Fibroblast of lung (primary cell): ENCODE results near the gene RPS6KA2.

Experiments used
- EZH2 ChIP-seq: IDR thresholded peaks from 2 replicates; pipeline ENCODE4 v1.5.1; 2012; ENCODE audit warnings: low read length, control low read depth, mild to moderate bottlenecking; ENCODE audit errors: missing control alignments
- TF ChIP-seq, protein P1 (sequence below), 2 donors: IDR thresholded peaks in 1 of 2; conservative IDR thresholded peaks in 1 of 2; 1 replicate in 1 of 2; 2 replicates in 1 of 2; pipeline ENCODE4 v1.5.1; 2011 to 2012; ENCODE audit warnings: low read length in 2 of 2, control low read depth in 1 of 2, inconsistent platforms in 1 of 2, low read depth in 1 of 2, mild to moderate bottlenecking in 1 of 2

DNA sequence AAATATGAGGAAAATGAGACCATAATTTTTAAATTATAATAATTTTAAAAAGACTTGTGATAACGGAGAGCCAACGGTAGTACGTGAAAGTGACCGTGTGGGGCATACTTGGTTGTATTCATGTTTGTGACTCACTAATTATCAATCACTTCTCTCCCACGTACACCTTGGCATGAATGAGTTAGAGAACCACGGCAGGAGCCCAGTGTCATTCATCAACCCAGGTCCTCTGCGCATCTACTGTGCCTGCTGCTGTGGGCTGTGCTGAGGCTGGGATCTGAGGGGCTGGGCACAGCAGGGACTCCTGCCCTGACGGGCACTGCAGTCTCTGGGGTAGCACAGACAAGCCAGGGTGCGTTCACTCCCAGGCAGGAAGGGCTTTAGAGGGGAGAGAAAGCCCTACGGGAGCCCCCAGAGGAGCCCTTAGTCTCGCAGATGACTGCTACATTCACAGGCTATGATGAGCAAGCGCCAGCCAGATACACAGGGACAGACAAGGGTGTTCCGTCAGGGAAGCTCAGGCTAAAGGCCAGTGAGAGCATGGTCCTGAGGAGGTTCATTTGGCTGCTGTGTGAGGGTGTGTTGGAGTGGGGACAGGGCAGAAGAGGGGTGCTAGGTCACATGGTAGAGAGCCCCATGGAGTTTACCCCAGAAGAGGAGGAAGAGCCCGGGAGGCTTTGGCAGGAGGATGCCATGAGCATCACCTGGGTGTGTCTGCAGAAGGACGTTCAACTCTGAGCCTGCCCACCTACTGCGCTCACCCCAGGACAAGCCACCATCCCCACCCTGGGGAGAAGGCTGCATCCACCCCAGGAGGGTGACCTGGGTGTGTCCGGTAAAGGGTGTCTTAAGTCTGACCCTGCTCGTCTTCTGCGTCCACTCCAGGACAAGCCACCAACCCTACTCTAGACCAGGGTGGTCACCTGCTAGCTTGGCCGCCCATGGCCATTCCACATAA, 8.2 kb upstream of the RPS6KA2 start:
- TF ChIP-seq, protein P1, sequence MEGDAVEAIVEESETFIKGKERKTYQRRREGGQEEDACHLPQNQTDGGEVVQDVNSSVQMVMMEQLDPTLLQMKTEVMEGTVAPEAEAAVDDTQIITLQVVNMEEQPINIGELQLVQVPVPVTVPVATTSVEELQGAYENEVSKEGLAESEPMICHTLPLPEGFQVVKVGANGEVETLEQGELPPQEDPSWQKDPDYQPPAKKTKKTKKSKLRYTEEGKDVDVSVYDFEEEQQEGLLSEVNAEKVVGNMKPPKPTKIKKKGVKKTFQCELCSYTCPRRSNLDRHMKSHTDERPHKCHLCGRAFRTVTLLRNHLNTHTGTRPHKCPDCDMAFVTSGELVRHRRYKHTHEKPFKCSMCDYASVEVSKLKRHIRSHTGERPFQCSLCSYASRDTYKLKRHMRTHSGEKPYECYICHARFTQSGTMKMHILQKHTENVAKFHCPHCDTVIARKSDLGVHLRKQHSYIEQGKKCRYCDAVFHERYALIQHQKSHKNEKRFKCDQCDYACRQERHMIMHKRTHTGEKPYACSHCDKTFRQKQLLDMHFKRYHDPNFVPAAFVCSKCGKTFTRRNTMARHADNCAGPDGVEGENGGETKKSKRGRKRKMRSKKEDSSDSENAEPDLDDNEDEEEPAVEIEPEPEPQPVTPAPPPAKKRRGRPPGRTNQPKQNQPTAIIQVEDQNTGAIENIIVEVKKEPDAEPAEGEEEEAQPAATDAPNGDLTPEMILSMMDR (conservative IDR thresholded peaks at IDR 0.05 in 1 of 2, IDR thresholded peaks at IDR 0.05 in 1 of 2; ENCODE audit: low read depth in 1 of 2, low read length in 2 of 2): no peak
- TF ChIP-seq EZH2: no peak
